Amygdala (tissue), 56 donors: ENCODE data around the gene FCRL6.

Experiments
- DNase-seq, 56 donors: peaks; one replicate each; lab custom pipeline; 2025; lab: John Stamatoyannopoulos, UW

FCRL6 gene

DNA sequence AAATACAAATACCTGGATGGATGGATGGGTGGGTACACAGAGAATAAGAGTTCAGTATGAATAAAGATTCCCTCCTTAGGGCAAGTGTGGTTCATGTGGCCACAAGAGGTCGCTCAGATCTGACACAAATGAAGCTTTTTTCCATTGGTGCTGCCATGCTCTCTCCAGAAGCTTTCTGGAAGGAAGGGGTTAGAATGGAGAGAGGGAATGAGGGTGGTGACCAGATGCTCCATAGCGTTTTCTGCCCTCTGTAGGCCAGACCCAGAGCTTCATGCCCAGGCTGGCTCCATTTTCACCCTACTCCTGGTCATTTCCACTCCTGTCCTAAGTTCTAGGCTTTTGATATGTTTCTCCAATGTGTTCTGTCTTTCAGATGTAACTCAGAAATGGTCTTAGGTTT lies 3.3 kb upstream of the FCRL6 start:
- DNase-seq: peak in 23 of 56 donors; percentile 3 to 70 (median 16)

DNA sequence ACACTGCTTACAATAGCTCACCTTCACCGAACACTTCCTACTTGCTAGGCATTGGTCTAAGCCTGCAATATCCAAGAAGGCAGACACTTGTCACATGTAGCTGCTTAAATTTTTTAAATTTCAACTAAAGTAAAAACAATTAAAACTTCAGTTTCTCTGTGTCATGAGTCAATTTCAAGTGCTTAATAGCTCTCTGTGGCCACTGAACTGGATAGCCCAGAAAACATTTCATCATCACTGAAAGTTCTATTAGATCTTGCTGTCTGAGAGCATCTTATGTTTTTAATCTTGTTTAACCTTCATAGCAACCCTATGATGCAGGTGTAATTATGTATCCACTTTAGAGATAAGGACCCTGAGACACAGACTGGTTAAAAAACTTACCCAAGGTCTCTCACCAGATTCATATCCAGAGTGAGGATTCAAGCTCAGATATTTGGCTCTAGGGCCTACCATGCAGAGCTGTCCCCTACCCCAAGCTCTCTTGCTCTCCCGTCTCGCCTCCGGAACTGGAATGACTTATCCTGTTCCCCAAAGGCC lies 2.6 kb upstream of the FCRL6 start:
- no peak for DNase-seq

DNA sequence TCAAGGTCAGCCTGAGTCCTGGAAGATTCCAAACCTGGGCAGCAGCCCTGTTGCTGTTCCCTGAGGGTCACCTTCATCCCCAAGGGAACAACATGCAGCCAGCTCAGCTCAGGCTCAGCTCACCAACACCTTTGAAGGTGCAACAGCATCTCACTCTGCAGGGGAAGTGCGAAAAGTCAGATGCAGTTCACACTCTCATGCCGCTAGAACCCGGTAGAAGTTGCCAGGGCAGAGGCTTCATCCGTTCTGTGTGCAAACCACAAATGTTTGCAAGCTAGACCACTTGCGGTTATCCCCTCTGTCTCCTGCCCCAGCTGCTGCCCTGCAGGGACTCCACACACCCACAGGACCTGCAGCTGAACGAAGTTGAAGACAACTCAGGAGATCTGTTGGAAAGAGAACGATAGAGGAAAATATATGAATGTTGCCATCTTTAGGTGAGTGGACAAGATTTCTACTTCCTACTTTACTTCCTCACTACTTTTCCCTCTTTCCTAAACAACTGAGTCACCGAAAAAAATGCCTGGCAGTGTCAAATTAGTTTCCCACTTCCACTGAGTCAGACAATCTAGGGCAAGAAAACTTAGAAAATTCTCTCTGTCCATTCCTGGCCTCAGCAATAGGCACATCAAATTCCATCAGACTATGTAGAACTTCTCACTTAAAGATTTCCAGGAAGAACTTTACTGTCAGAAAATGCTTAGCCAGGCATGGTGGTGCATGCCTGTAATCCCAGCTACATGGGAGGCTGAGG lies 1.8 kb upstream of the FCRL6 start:
- DNase-seq: no peak

DNA sequence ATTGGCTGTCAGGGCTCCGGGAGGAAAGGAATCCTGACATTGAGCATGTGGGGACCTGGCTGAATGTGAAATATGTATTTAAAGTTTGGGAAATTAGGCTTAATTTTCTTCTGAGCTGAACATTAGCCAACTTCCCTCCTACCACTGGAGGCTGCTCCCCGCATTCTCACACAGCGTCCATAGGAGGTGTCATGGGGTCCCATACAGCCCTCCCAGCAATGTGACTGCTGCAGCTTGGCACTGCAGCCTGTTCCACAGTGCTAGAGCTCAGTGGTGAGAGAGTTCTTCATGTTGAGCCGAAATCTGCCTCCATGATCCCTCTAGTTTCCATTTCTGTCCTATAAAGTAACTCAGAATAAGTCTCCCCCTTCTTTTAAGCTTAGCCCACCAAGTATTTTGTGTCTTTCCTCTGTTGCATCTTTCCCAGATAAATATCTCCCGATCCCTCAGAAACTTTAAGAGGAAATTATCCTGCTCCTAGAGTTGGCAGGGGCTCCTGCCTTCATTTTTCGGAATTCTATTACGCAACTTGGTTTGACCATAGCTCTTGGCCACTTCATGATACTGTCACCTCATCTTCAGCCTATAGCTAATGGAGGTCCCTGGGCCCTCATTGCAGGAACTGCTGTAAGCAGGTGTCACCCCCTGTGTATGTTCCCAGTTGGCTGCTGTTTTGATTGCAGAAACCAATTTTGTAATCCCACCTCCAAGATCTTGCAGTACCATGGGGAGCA lies 2.0 kb downstream of the FCRL6 start:
- no peak for DNase-seq

DNA sequence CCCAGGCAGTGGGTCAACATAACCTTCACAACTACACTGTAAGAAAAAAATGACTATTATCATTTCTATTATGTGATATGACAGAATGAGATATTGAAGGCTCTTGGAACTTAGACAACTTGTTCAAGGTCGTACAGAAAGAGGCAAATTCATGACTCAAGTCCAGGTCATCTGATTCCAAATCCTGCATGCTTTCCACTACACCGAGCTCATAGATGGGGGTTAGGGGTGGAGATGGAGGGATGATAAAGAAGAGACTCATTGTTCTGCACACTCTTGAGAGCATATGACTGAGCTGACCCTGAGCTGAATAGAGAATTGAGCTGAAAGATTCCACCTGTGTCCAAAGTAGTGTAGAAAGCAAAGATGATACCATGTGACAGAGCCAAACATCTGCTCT lies 2.8 kb downstream of the FCRL6 start:
- no peak for DNase-seq

DNA sequence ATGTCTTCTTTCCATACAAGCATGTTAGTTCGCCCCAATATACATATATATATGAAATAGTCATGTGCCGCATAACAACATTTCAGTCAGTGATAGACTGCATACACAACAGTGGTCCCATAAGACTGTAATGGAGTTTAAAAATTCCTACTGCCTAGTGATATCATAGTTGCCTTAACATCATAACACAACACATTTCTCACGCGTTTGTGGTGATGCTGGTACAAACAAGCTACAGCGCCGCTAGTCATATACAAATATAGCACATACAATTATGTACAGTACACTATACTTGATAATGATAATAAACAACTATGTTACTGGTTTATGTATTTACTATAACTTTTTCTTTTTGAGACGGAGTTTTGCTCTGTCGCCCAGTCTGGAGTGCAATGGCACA lies 13.8 kb downstream of the FCRL6 start:
- DNase-seq: no peak

DNA sequence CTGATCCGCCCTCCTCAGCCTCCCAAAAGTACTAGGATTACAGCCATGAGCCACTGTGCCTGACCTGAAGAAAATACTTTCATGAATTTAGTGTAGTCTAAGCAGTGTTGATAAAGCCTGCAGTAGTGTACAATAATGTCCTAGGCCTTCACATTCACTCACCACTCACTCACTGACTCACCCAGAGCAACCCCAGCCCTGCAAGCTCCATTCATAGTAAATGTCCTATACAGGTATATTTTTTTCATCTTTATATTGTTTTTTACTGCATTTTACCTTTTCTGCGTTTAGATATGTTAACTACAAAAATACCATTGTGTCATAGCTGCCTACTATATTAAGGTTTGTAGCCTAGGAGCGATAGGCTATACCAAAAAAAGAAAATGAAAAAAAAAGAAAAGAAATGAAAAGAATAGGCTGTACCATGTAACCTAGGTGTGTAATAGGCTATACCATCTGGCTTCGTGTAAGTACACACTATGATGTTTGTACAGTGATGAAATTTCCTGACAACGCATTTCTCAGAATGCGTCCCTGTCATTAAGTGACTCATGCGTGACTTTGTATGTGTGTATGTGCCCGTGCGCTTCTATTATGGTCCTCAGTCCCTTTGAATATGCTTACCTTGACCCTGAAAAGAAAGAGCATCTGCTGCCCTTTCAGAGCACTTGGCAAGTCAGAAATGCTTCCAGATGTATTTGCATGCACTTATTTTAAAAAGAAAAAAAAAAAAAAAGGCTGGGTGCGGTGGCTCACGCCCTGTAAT lies 15.3 kb downstream of the FCRL6 start:
- DNase-seq: no peak

DNA sequence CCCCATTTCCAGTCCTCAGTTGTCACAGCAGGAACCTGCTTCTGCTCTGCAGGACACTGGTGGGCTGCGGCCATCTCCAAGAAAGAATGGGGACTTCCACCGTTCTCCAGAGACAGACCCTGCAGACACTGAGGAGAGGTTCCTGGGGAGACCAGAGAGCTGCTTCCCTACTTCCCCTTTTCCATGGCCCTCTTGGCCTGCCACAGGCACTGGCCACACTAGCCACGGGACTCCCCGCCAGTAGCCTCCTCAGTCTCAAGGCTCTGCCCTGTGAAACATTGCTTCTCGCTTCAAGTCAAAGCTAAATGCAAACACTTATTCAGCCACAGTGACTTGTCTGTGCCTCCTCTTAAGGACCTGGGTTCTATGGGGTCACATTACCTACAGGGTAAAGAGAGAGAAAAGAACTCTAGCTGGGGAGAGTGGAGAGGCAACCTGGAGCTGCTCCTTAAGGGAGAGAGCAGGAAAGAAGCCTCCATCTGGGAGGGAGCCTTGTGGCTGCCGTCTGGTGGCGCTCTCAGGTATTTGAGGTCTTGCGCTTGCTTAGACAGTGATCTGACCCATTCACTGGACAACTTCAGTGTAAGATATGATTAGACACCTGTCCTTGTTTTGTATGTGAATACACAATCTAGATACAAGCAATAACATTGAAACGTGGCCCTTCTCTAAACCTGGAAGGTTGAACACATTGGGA lies 19.2 kb downstream of the FCRL6 start:
- peak in 7 of 56 donors; percentile 5 to 50 (median 27) for DNase-seq

DNA sequence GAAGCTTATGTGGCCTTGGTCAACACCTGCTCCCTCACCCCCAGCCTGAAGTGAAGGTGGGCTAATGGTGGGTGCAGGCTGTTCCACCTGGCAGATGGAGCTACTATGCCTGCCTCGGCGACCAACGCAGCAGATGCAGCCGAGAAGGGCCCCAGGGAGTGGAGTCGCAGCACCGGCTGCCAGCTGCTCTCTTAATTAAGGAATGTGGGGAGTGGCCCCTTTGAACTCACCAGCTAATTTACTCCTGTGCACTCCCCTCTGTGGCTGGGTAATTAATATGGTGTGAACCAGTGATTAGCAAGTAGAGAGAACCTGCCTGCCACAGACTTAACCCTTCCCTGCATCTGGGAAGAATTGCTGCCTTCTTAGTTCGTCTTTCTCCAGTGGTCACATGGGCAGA lies 21.2 kb downstream of the FCRL6 start:
- DNase-seq: no peak

DNA sequence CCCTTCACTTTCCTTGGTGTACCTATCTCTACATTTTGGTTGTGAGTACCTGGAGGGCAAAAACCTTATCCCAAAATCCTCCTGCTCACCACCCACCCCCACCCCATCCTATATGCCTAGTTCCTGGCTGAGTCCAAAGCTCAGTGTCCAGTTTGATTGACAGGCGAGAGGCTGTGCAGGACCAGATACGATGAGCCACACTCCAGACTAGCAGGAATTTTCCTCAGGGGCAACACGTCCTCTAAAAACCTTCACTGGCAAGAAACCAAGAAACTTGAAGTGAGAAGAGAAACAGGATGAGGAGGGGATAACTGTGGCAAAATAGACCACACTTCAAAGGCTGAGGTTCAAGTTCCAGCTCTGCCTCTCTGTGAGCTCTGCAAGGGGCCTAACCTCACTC lies 23.4 kb downstream of the FCRL6 start:
- no peak for DNase-seq

DNA sequence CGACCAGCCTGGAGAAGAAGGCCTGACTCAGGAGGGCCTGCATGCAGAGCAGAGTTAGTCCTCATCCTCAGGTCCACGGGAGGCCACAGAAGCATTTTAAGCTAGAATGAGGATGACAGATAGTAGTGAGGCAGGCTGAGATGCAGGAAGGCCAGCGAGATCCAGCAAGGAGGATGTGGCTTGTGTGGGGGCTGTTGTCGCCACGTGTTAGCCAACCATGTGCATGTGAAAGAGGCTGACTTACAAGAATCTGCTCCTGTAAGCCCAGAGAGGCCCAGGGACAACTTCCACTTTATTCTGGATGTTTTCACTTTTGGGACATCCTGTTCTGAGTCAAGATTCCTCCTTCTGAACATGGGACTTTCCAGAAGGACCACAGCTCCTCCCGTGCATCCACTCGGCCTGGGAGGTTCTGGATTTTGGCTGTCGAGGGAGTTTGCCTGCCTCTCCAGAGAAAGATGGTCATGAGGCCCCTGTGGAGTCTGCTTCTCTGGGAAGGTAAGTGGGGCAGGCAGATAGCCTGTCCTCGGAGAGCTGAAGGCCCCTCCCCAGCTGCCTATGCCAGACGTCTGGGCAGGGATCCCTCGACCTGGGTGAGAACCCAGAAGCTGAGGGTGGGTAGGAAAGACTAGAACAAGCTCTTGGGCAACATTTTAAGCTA lies 24.4 kb downstream of the FCRL6 start, which contains the start of gene SLAMF8:
TSS of gene SLAMF8 (plus strand) at position 433 of the 661 bp plus-strand sequence. CDS start at position 459, 26 bp downstream.
- DNase-seq: peak in 9 of 56 donors; percentile 1 to 34 (median 15)

DNA sequence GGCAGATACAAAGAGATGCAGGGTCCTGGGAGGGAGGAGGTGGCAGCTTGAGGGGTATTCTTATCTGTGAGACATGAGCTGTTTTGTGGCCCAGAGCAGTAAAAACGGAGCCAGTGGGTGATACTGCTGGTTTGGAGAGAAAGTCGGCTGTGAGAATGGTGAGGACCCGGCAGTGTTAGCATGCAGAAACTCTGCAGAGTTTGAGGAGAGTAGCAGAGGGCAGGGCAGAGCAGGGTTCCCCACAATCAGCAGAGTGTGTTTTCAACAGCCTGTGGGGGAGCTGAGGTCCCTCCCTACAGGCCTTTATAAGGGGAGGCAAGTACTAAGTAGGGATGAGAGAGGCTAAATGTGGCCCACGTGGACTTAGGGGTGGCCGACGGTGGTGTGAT lies 24.9 kb downstream of the FCRL6 start:
- no peak for DNase-seq

DNA sequence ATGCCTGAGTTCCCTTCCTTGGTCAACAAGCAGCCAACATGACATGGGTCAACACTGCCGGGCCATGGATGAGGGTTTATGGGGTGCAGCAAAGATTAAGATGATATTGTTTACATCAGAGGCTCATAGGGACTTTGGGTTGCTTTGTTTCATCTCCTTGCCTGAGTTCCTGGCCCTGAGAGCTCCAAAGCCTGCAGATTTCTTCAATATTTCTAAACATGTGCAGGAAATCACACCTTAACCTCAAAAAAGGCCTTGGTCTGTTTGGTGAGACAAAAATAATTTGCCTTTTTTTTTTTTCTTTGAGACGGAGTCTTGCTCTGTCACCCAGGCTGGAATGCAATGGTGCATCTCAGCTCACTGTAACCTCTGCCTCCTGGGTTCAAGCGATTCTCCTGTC lies 25.4 kb downstream of the FCRL6 start:
- DNase-seq: no peak

DNA sequence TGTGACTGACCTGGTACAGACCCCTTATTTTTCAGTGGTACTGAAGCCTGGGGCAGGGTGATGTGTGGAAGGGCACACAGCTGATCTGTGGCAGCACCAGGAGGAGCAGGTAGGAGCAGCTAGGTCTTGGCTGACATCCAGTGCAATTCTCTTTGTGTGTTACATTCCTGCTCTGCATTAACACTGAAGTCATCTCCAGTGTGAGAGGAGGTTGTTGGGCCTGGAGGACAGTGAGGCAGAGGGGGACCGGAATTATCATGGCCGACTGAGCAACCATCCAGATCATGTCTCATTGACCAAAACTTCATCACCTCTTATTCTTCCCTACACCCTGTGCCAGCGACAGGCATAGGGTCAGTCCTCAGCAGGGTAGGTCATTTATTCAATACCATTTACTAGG lies 26.0 kb downstream of the FCRL6 start:
- no peak for DNase-seq

DNA sequence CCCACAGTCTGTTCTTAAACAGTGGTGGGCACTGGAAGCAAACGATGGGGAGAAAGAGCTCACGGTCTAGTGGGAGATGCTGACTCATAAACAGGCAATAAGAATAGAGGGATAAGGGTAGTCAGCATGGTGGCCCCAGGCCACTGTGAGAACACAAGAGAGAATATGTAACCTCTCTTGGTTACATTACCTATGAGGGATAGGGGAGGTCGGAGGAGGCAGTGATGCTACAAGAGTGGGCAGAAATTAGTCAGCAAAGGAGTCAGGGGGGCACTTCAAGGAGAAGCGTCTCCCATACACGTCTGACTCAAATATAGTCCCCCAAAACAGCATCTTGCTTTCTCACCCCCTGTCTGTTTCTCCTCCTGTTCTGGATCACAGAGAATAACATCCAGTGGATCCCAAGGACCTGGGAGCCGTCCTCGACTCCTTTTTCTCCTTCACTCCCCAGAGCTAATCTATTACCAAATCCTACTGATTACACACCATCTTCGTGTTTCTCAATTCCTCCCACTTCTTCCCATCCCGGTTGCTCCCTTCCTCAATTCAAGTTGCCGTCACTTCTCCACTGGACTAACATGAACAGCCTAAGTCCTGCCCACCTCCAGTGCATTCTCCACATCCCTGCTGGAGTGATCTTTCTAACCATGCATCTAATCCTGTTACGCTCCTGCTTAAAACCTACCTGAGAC lies 26.6 kb downstream of the FCRL6 start:
- peak in 1 of 56 donors; percentile 26 for DNase-seq

DNA sequence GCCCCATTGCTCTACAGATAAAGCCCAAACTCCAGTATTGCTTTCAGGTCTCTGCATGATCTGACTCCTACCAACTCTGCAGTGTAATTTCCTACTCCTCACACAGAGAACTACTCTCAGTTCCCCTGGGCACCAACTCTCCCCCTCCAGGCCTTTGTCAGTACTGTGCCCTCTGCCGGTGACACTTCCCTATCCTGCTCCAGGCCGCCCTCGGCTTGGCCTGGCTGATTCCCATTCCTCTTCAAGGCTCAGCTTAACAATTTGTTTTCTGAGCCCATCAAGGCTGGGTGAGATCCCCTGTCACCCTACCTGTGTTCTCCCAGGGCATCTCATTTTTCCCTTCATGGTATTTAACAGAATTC lies 27.1 kb downstream of the FCRL6 start:
- peak in 20 of 56 donors; percentile 3 to 37 (median 17) for DNase-seq

DNA sequence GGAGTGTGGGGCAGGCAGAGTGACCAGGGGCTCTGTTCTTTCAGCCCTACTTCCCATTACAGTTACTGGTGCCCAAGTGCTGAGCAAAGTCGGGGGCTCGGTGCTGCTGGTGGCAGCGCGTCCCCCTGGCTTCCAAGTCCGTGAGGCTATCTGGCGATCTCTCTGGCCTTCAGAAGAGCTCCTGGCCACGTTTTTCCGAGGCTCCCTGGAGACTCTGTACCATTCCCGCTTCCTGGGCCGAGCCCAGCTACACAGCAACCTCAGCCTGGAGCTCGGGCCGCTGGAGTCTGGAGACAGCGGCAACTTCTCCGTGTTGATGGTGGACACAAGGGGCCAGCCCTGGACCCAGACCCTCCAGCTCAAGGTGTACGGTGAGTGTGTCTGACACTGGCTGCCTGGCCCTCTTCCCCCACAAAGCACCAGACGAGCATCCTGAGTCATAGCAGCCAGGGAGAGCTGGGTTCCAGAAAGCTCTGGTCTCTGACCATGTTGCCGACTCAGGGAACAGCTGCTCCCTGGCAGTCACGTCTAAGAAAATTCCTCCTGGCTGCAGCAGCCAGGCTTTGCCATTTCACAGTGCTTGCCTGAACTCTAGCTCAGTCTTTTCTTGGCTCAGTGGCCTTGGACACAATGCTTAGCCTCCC lies 27.8 kb downstream of the FCRL6 start:
- no peak for DNase-seq

DNA sequence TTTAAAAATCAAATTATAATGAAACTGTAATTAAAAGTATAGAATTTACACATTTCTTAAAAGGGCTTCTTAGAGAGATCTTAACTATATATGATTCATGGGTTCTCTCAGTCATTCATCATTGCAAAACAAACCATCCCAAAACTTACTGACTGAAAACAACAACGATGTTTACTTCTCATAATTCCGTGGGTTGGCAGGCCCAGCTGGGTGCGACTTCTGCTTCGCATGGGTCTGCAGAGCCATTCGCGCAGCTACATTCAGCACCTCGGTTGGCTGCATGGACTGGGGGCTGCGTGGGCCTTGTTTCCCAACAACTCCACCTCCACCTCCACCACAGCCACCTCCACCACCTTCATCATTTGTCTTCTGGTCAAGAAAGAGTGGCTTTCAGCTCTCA lies 28.6 kb downstream of the FCRL6 start:
- no peak for DNase-seq
